Thymus (tissue), 11 donors: ENCODE measurements around the gene NLRX1. TPM values are rescaled to one million over a fixed set of nuclear protein-coding genes. Genes with fewer than 3 reads are reported as not detected.

Experiments
- DNase-seq, 9 donors: peaks; one replicate each; pipeline ENCODE4 v3.0.0-alpha.2; 2013; ENCODE audit warnings: low spot score in 9 of 9, low read depth in 6 of 9, missing footprints in 1 of 9
- H3K27ac ChIP-seq, 2 donors: one replicate each; pipeline ENCODE4 v1.5.1; 2013; ENCODE audit warnings: control low read depth in 1 of 2, low read depth in 1 of 2, low read length in 1 of 2, mild to moderate bottlenecking in 1 of 2, moderate library complexity in 1 of 2
- H3K27me3 ChIP-seq, 2 donors: one replicate each; pipeline ENCODE4 v1.5.1; 2013; ENCODE audit warnings: low read length in 1 of 2; ENCODE audit not compliant: control insufficient read depth in 2 of 2, insufficient read depth in 1 of 2
- H3K36me3 ChIP-seq, 2 donors: one replicate each; pipeline ENCODE4 v1.5.1; 2013; ENCODE audit warnings: low read length in 1 of 2, mild to moderate bottlenecking in 1 of 2, moderate library complexity in 1 of 2; ENCODE audit not compliant: control insufficient read depth in 2 of 2, insufficient read depth in 2 of 2
- H3K4me1 ChIP-seq, 2 donors: one replicate each; pipeline ENCODE4 v1.5.1; 2013; ENCODE audit warnings: low read length in 2 of 2; ENCODE audit not compliant: control insufficient read depth in 2 of 2, insufficient read depth in 2 of 2
- H3K4me3 ChIP-seq, 2 donors: one replicate each; pipeline ENCODE4 v1.5.1; 2013; ENCODE audit warnings: low read length in 2 of 2, control low read depth in 1 of 2, mild to moderate bottlenecking in 1 of 2
- H3K9me3 ChIP-seq, 2 donors: one replicate each; pipeline ENCODE4 v1.5.1; 2013; ENCODE audit warnings: low read length in 1 of 2, mild to moderate bottlenecking in 1 of 2; ENCODE audit not compliant: control insufficient read depth in 2 of 2, insufficient read depth in 1 of 2
- WGBS: extraction: QIAGEN DNeasy Blood & Tissue Kit; methylation state at CpG from one replicate; pipeline ENCODE4 v1.1.7; 2013; 5-methylcytosine and 5-hydroxymethylcytosine counted together
- polyA plus RNA-seq: library from polyadenylated mRNA; stranded (reverse); fragments of 200-250 nt; gene quantifications from one replicate; pipeline ENCODE4 v1.2.3, GENCODE V29; 2013
- total RNA-seq: library from RNA; stranded (reverse); fragments of 120-200 nt; gene quantifications from one replicate; pipeline ENCODE4 v1.2.4, GENCODE V29; 2013
- donor health status: healthy.

Gene NLRX1
- total and polyA plus RNA-seq, 2 donors = 5.1 to 6.5 TPM

DNA sequence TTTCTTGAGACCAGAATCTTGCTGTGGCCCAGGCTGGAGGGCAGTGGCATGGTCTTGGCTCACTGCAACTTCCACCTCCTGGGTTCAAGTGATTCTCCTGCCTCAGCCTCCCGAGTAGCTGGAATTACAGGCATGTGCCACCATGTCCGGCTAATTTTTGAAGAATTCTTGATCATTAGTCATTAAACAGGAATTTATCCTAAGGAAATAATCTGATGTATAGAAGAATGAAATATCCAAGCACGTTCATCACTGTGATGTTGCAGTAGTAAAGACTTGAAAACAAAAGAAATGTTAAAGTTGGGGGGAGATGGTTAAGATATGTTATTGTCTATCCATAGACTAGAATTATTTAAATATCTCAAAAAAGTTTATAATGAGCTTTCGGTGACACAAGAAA, 61.2 kb downstream of the NLRX1 start:
- no peaks in the 10 kb centered on the region for H3K27me3 ChIP-seq
- no peak overlapping the region for H3K4me3 ChIP-seq
- peaks cover 7 to 10% of the 10 kb centered on the region in 2 donors for H3K4me1 ChIP-seq
- H3K27ac ChIP-seq = no peak overlapping the region
- WGBS = 95% methylated on average over 4 of the region's 4 CpGs
- peaks cover 15 to 17% of the 10 kb centered on the region in 2 donors for H3K36me3 ChIP-seq
- no peak for DNase-seq
- H3K9me3 ChIP-seq = no peaks in the 10 kb centered on the region

Other genes with a start within 250 kb of the NLRX1 start
- gene BCL9L, start 242.8 kb upstream of the NLRX1 start, total RNA-seq = 5.1 TPM
- gene BCL9L, start 242.8 kb upstream of the NLRX1 start, polyA plus RNA-seq = 14.0 TPM
- gene UPK2, start 212.4 kb upstream of the NLRX1 start, total RNA-seq = 0.05 TPM
- gene UPK2, start 212.4 kb upstream of the NLRX1 start, polyA plus RNA-seq = 2.9 TPM
- gene FOXR1, start 197.0 kb upstream of the NLRX1 start, total RNA-seq = 0.19 TPM
- gene FOXR1, start 197.0 kb upstream of the NLRX1 start, polyA plus RNA-seq = not detected
- 15.5 TPM for gene CENATAC, start 170.6 kb upstream of the NLRX1 start, total RNA-seq
- gene CENATAC, start 170.6 kb upstream of the NLRX1 start, polyA plus RNA-seq = 79.1 TPM
- gene RPS25, start 150.4 kb upstream of the NLRX1 start, total RNA-seq = 2,320 TPM
- 4,489 TPM for gene RPS25, start 150.4 kb upstream of the NLRX1 start, polyA plus RNA-seq
- gene TRAPPC4, start 150.0 kb upstream of the NLRX1 start, total RNA-seq = 75.9 TPM
- gene TRAPPC4, start 150.0 kb upstream of the NLRX1 start, polyA plus RNA-seq = 60.4 TPM
- gene SLC37A4, start 137.8 kb upstream of the NLRX1 start, total RNA-seq = 8.5 TPM
- 9.5 TPM for gene SLC37A4, start 137.8 kb upstream of the NLRX1 start, polyA plus RNA-seq
- gene HYOU1, start 111.5 kb upstream of the NLRX1 start, total RNA-seq = 65.6 TPM
- 35.5 TPM for gene HYOU1, start 111.5 kb upstream of the NLRX1 start, polyA plus RNA-seq
- gene VPS11, start 100.9 kb upstream of the NLRX1 start, total RNA-seq = 29.6 TPM
- gene VPS11, start 100.9 kb upstream of the NLRX1 start, polyA plus RNA-seq = 51.4 TPM
- 5.4 TPM for gene HMBS, start 83.8 kb upstream of the NLRX1 start, total RNA-seq
- gene HMBS, start 83.8 kb upstream of the NLRX1 start, polyA plus RNA-seq = 15.5 TPM
- gene DPAGT1, start 66.9 kb upstream of the NLRX1 start, total RNA-seq = 9.6 TPM
- gene DPAGT1, start 66.9 kb upstream of the NLRX1 start, polyA plus RNA-seq = 22.4 TPM
- 4.7 TPM for gene C2CD2L, start 61.4 kb upstream of the NLRX1 start, total RNA-seq
- gene C2CD2L, start 61.4 kb upstream of the NLRX1 start, polyA plus RNA-seq = 11.1 TPM
- gene HINFP, start 47.1 kb upstream of the NLRX1 start, total RNA-seq = 19.5 TPM
- 24.0 TPM for gene HINFP, start 47.1 kb upstream of the NLRX1 start, polyA plus RNA-seq
- 0.28 TPM for gene ABCG4, start 19.7 kb upstream of the NLRX1 start, total RNA-seq
- 2.8 TPM for gene ABCG4, start 19.7 kb upstream of the NLRX1 start, polyA plus RNA-seq
- not detected for gene NHERF4, start 16.8 kb downstream of the NLRX1 start, total RNA-seq
- gene NHERF4, start 16.8 kb downstream of the NLRX1 start, polyA plus RNA-seq = 0.07 TPM
- gene CBL, start 37.6 kb downstream of the NLRX1 start, total RNA-seq = 9.2 TPM
- gene CBL, start 37.6 kb downstream of the NLRX1 start, polyA plus RNA-seq = 21.9 TPM
- 20.1 TPM for gene MCAM, start 148.4 kb downstream of the NLRX1 start, total RNA-seq
- 54.4 TPM for gene MCAM, start 148.4 kb downstream of the NLRX1 start, polyA plus RNA-seq
- 2.7 TPM for gene RNF26, start 165.8 kb downstream of the NLRX1 start, total RNA-seq
- 9.0 TPM for gene RNF26, start 165.8 kb downstream of the NLRX1 start, polyA plus RNA-seq
- gene C1QTNF5, start 172.2 kb downstream of the NLRX1 start, total RNA-seq = 4.2 TPM
- 8.6 TPM for gene C1QTNF5, start 172.2 kb downstream of the NLRX1 start, polyA plus RNA-seq
- not detected for gene MFRP, start 178.0 kb downstream of the NLRX1 start, total RNA-seq
- 0.05 TPM for gene MFRP, start 178.0 kb downstream of the NLRX1 start, polyA plus RNA-seq
- 0.19 TPM for gene USP2, start 213.0 kb downstream of the NLRX1 start, total RNA-seq
- 1.2 TPM for gene USP2, start 213.0 kb downstream of the NLRX1 start, polyA plus RNA-seq